HG03575 (cell line): ENCODE data around the gene LLGL1.
A peak's percentile ranks its signal among the peaks of the same experiment; 100 is the strongest.

Source experiments
- ATAC-seq: cut with Tn5 transposase; IDR thresholded peaks from one replicate; pipeline ENCODE4 v1.9.1; 2021; ENCODE audit not compliant: unreplicated experiment, insufficient number of reproducible peaks, low FRiP score; ENCODE audit errors: extremely low read depth

Gene LLGL1

GRCh38 chr17:18225121-18225641, at the start of gene LLGL1:
TSS of gene LLGL1 (plus strand) at chr17:18225635. CDS start at chr17:18225683, 48 bp downstream.
- no peak for ATAC-seq

- no peak for ATAC-seq
Measured at GRCh38 chr17:18176176-18176575, 49.3 kb upstream of the LLGL1 start.

- ATAC-seq: no peak
Measured at GRCh38 chr17:18177133-18177532, 48.3 kb upstream of the LLGL1 start.

GRCh38 chr17:18177722-18178121, 47.7 kb upstream of the LLGL1 start:
- no peak for ATAC-seq

GRCh38 chr17:18179196-18179595, 46.2 kb upstream of the LLGL1 start:
- ATAC-seq: no peak

GRCh38 chr17:18179804-18180203, 45.6 kb upstream of the LLGL1 start:
- no peak for ATAC-seq

- no peak for ATAC-seq
Measured at GRCh38 chr17:18181358-18181757, 44.1 kb upstream of the LLGL1 start.

- ATAC-seq: no peak
Measured at GRCh38 chr17:18182110-18182977, 43.1 kb upstream of the LLGL1 start.

GRCh38 chr17:18182978-18183333, 42.5 kb upstream of the LLGL1 start:
- peak; percentile 18 for ATAC-seq

- peak; percentile 45 for ATAC-seq
Measured at GRCh38 chr17:18183334-18184142, 41.9 kb upstream of the LLGL1 start, which contains the start of gene ALKBH5. TSS of gene ALKBH5 (plus strand) at chr17:18183828. CDS start at chr17:18184244, 416 bp downstream.

GRCh38 chr17:18184143-18185031, 41.0 kb upstream of the LLGL1 start:
- no peak for ATAC-seq

- no peak for ATAC-seq
Measured at GRCh38 chr17:18185391-18185790, 40.0 kb upstream of the LLGL1 start.

- ATAC-seq: no peak
Measured at GRCh38 chr17:18185832-18186626, 39.4 kb upstream of the LLGL1 start.

- no peak for ATAC-seq
Measured at GRCh38 chr17:18186627-18186982, 38.8 kb upstream of the LLGL1 start.

GRCh38 chr17:18187226-18187625, 38.2 kb upstream of the LLGL1 start:
- no peak for ATAC-seq

- no peak for ATAC-seq
Measured at GRCh38 chr17:18187821-18188761, 37.3 kb upstream of the LLGL1 start.

- no peak for ATAC-seq
Measured at GRCh38 chr17:18190628-18191235, 34.7 kb upstream of the LLGL1 start.
